HG02571 (cell line): ENCODE data around the gene SLC15A3.
"Not testable (repeated sequence)": the region's sequence is repeated elsewhere in the genome, so short reads cannot be mapped to it uniquely, and the experiment has no call there.

ENCODE experiments used
- ATAC-seq: cut with Tn5 transposase; IDR thresholded peaks from one replicate; pipeline ENCODE4 v1.9.1; 2021; ENCODE audit warnings: mild to moderate bottlenecking, moderate library complexity; ENCODE audit not compliant: unreplicated experiment

SLC15A3 gene

GRCh38 chr11:60915248-60915914 lies 36.6 kb downstream of the SLC15A3 start:
- ATAC-seq, result peak; percentile 37

GRCh38 chr11:60914633-60915247 lies 37.2 kb downstream of the SLC15A3 start:
- no peak for ATAC-seq

GRCh38 chr11:60913793-60914632 lies 38.0 kb downstream of the SLC15A3 start, which contains the start of gene TMEM109:
Gene TMEM109 (plus strand): TSS chr11:60914158. CDS start chr11:60919694, 5,536 bp downstream.
- peak; percentile 43 for ATAC-seq

DNA sequence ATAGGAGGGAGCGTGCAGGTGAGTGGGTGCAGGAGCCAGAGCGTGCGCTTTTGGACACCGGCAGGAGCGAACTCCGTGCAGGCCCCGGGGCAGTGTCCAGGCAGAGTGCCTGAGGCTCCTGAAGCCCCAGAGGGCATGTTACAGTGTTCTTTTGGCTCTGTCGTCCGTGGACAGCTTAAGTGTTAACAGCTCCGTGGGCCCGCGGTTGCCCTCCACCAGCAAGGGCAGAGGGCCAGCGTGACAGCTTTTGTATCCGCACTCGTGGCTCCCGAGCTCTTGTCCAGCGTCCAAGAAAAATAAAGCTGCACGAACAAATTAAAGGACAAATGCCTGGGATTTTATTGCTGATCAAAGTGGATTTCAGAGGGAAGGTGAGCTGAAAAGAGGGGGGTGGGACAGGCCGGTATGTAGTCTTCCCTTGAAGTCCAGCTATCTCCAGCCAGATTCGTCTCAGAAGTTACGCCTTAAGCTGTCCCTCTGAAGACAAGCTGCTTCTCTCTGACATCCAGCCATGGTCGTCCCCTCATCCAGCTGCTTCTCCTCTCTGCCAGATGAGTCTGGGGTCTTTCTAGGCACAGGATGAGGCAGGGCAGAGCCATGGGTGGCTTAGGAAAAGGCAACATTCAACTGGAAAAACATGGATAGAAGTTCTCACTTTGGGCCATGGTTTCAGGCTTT lies 39.0 kb downstream of the SLC15A3 start:
- ATAC-seq, result no peak

- ATAC-seq, result no peak
Observed at GRCh38 chr11:60912223-60912850, 39.6 kb downstream of the SLC15A3 start.

DNA sequence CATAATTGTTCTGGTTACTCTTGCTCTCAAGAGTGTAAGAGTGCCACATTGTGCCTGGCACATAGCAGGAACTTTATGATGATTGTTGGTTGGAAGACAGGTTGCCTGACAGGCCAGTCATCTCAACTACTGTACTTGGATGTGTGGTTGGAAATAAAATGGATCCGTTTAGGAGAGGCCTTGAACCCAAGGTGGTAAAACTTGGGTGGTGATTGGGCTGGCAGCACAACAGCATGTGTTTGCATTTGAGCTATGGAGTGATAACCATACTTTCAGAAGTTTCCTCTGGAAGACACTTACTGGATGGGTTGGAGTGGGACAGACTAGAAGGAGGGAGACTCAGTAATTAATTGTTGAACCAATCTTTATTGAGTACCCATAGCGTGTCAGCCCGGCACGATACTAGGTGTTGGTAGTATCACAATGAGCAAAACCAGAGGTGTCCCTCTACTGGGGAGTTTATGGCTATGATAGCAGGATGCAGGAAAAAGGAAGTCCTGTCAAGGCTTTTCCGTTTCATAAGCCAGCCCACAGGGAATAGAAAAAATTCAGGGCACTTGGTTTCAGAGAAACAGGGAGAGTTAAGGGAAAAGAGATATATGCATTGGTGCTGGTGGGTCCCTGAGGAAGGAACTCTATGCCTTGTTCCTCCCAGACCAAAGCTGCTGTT lies 41.1 kb downstream of the SLC15A3 start:
- ATAC-seq, result no peak

DNA sequence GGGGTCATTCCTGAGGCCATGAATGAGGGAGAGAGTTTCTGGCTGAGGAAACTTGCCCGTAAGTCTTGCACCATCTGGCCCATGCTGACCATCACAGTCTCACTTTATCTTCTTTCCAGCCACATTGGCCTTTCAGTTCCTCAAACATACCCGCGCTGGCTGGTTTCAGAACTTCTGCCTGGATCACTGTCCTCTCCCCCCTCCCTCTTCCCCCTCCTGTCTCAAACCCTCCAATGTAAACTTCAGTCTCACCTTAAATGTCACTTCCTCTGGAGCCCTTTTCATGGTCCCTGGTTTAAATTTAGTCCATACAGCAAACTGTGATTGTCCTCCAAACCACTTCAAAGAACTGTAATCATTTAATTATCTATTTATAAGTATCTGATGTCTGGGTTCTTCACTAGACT lies 41.7 kb downstream of the SLC15A3 start:
- peak; percentile 32 for ATAC-seq

GRCh38 chr11:60909680-60910280 lies 42.2 kb downstream of the SLC15A3 start:
- ATAC-seq, result not testable (repeated sequence)

GRCh38 chr11:60908803-60909202 lies 43.2 kb downstream of the SLC15A3 start:
- no peak for ATAC-seq

- peak; percentile 74 for ATAC-seq
Observed at GRCh38 chr11:60906132-60906972, 45.6 kb downstream of the SLC15A3 start, which contains the start of gene PRPF19. Gene PRPF19 (minus strand): TSS chr11:60906585. CDS start chr11:60906382, 203 bp downstream.

- ATAC-seq, result no peak
Observed at GRCh38 chr11:60905551-60906113, 46.3 kb downstream of the SLC15A3 start.

- no peak for ATAC-seq
Observed at GRCh38 chr11:60905047-60905446, 46.9 kb downstream of the SLC15A3 start.

GRCh38 chr11:60902625-60903024 lies 49.4 kb downstream of the SLC15A3 start:
- no peak for ATAC-seq

DNA sequence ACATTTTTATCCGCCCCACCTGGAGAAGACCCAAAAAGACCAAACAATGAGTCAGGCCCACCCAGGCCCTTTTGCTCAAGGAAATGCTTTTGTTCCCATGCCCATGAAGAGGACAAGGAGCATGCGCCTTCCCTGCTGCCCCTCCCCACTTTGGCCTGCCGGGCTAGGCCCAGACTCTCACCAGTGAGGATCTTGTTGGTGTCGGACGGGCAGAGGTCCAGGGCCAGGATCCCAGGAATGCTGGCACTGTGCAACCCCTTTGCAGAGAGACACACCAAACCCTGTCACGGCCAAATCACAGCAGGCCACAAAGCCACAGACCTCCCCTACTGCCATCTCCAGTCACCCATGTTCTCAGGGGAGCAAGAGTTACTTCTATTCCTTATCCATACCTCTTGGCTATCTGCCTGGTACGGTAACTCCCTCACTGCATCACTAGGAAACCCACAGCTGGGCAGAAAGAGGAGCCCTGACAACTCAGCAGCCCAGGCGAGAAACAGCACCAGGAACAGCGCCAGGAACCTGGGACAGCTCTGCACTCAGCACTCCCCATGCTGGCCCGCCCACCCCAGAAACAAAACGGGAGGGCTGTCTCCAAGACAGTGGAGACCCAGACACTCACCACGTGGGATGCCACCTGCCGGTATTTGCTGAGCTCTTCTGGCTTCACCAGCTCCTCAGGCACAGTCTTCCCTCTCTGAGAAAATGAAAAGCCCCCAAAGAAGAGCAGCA lies 51.1 kb downstream of the SLC15A3 start:
- ATAC-seq, result no peak

GRCh38 chr11:60899977-60900376 lies 52.0 kb downstream of the SLC15A3 start:
- ATAC-seq, result no peak

GRCh38 chr11:60899046-60899936 lies 52.7 kb downstream of the SLC15A3 start:
- no peak for ATAC-seq

- no peak for ATAC-seq
Observed at GRCh38 chr11:60897496-60897895, 54.5 kb downstream of the SLC15A3 start.
